HepG2 (cell line): ENCODE measurements around the gene STIMATE. TPM values are rescaled to one million over a fixed set of nuclear protein-coding genes. Genes with fewer than 3 reads are reported as not detected.

Source experiments
- ARNT2 ChIP-seq: sonication (generic); formaldehyde crosslinking; IDR thresholded peaks from 2 replicates; pipeline ENCODE4 v1.8.0; 2022; ENCODE audit warnings: mild to moderate bottlenecking, low read depth, missing genetic modification reagents, moderate library complexity
- ATF7-NPFF ChIP-seq: sonication (generic); formaldehyde crosslinking; IDR thresholded peaks from 2 replicates; pipeline ENCODE4 v1.8.1; 2023; ENCODE audit warnings: mild to moderate bottlenecking, low read depth, missing genetic modification reagents, moderate library complexity
- CHD2 ChIP-seq: IDR thresholded peaks from 2 replicates; pipeline ENCODE4 v1.6.1; 2011; ENCODE audit warnings: low read depth, low read length, improper control_type of control experiment
- FLYWCH1 ChIP-seq: sonication (generic); formaldehyde crosslinking; IDR thresholded peaks from 2 replicates; pipeline ENCODE4 v1.8.1; 2023; ENCODE audit warnings: mild to moderate bottlenecking, missing genetic modification reagents
- FOSL1 ChIP-seq: sonication (generic); formaldehyde crosslinking; IDR thresholded peaks from 2 replicates; pipeline ENCODE4 v1.9.0; 2021; ENCODE audit warnings: missing genetic modification reagents, borderline replicate concordance
- FOXO1 ChIP-seq: sonication (generic); formaldehyde crosslinking; IDR thresholded peaks from 2 replicates; pipeline ENCODE4 v1.4.0; 2020; ENCODE audit warnings: missing genetic modification reagents
- JUND ChIP-seq: sonication (generic); formaldehyde crosslinking; IDR thresholded peaks from 2 replicates; pipeline ENCODE4 v1.8.0; 2022; ENCODE audit warnings: mild to moderate bottlenecking, missing genetic modification reagents
- MBNL3 ChIP-seq: fragments of 250-450 bp; sonication (Bioruptor Pico); conservative IDR thresholded peaks from 2 replicates; pipeline ENCODE4 v1.8.0; 2022; ENCODE audit warnings: mild to moderate bottlenecking, inconsistent platforms
- MXD4 ChIP-seq: IDR thresholded peaks from 2 replicates; pipeline ENCODE4 v1.6.1; 2016; ENCODE audit warnings: mild to moderate bottlenecking, missing biosample characterization, missing genetic modification reagents
- PHF21A ChIP-seq: sonication (generic); formaldehyde crosslinking; IDR thresholded peaks from 2 replicates; pipeline ENCODE4 v1.5.0; 2020; ENCODE audit warnings: mild to moderate bottlenecking, missing genetic modification reagents
- SOX13 ChIP-seq, 3 experiments: fragments of 450-650 bp in 1 of 3; sonication (generic) in 1 of 3; formaldehyde crosslinking in 1 of 3; IDR thresholded peaks in 2 of 3; conservative IDR thresholded peaks in 1 of 3; 2 replicates each; pipeline versions ENCODE4 v1.5.0 to v1.6.1; 2016 to 2020; ENCODE audit warnings: antibody characterized with exemption in 1 of 3, mild to moderate bottlenecking in 1 of 3, missing compliant biosample characterization in 1 of 3, missing genetic modification reagents in 1 of 3, moderate library complexity in 1 of 3
- SRSF9 ChIP-seq: fragments of 200-400 bp; formaldehyde crosslinking; IDR thresholded peaks from 2 replicates; pipeline ENCODE4 v1.6.1; 2018; ENCODE audit warnings: borderline replicate concordance, mild to moderate bottlenecking, low read depth, low read length; ENCODE audit not compliant: insufficient read depth, poor library complexity, severe bottlenecking
- ZBTB38 ChIP-seq: sonication (generic); formaldehyde crosslinking; IDR thresholded peaks from 2 replicates; pipeline ENCODE4 v1.5.1; 2020; ENCODE audit warnings: mild to moderate bottlenecking, missing genetic modification reagents
- ZFP36 ChIP-seq: fragments of 150-350 bp; IDR thresholded peaks from 2 replicates; pipeline ENCODE4 v1.6.1; 2018; ENCODE audit warnings: borderline replicate concordance, low read length, low read depth; ENCODE audit not compliant: partially characterized antibody
- polyA plus RNA-seq, 8 experiments: library from polyadenylated mRNA; depleted of rRNA in 3 of 8; stranded (reverse) in 7 of 8; unstranded in 1 of 8; fragments of >200 nt; fragmentation: Illumina TruSeq in 4 of 8; extraction: Trizol in 4 of 8; gene quantifications; 2 replicates each; pipeline versions ENCODE4 v1.2.1 to v1.2.3, GENCODE V29; 2011 to 2016; ENCODE audit warnings: low read depth in 4 of 8, missing spikeins in 1 of 8, mixed read lengths in 1 of 8; ENCODE audit not compliant: insufficient read depth in 1 of 8
- total RNA-seq, 5 experiments: library from RNA; depleted of rRNA; stranded (reverse); fragments of >200 nt; fragmentation: Illumina TruSeq; extraction: Trizol; gene quantifications; 2 replicates each; pipeline ENCODE4 v1.2.3, GENCODE V29; 2016; ENCODE audit warnings: low read depth in 1 of 5
- TF ChIP-seq, protein P1 (sequence below): sonication (generic); formaldehyde crosslinking; IDR thresholded peaks from 2 replicates; pipeline ENCODE4 v1.4.0; 2020; ENCODE audit warnings: missing genetic modification reagents
- TF ChIP-seq, protein P2 (sequence below): IDR thresholded peaks from 2 replicates; pipeline ENCODE4 v1.6.1; 2016; ENCODE audit warnings: missing genetic modification reagents, missing compliant biosample characterization
- TF ChIP-seq, protein P3 (sequence below): IDR thresholded peaks from 2 replicates; pipeline ENCODE4 v1.4.0; 2020; ENCODE audit warnings: mild to moderate bottlenecking, missing genetic modification reagents
- TF ChIP-seq, protein P4 (sequence below): sonication (generic); formaldehyde crosslinking; IDR thresholded peaks from 2 replicates; pipeline ENCODE4 v1.8.1; 2023; ENCODE audit warnings: missing genetic modification reagents, mild to moderate bottlenecking, borderline replicate concordance
- TF ChIP-seq, protein P5 (sequence below): IDR thresholded peaks from 2 replicates; pipeline ENCODE4 v1.6.1; 2016; ENCODE audit warnings: control low read depth

Gene STIMATE
- total and polyA plus RNA-seq, 2 of the 13 experiments (the other 11 are each of a cell fraction or from before 2014, with no cell fraction given), result 5.7 to 11.7 TPM

DNA sequence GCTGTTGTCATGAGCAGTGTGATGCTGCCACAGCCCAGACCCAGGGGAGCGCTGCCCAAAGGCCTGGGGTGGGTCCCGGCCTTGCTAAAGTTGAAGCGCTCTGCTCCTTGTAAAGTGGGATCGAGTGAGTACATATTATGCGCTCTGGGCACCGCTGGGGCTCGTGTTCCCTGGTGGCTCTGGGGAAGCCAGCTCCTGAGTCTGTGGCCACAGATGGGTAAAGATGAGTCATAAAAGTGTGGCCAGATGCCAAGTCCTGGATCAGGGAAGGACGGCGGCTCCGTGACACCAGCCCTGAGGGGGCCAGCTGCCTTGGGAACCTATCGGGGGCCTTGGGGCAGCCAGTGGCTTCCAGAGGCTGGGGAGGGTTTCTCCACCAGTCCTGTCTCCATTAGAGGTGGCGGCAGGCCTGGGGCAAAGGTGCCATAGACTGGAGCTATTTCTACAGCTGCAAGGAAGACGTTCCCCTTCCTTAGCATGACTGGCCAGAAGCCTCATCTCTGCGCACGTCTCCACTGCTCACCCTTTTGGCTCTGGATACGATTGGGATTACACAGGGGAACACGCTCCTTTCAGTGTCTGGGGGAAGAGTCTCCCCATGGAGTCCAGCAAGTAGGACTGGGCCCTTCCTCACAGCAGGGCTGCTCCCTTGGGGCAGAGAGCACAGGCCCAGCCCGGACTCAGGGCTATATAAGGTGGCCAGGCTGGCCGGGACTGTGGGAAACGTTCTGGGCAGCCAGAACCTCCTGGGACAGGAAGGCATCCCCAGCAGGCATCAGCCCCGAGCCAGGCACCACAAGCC lies 65.6 kb downstream of the STIMATE start (continued):
- TF ChIP-seq MBNL3 (CRISPR knock-in tag), result no peak
- TF ChIP-seq, protein P1, sequence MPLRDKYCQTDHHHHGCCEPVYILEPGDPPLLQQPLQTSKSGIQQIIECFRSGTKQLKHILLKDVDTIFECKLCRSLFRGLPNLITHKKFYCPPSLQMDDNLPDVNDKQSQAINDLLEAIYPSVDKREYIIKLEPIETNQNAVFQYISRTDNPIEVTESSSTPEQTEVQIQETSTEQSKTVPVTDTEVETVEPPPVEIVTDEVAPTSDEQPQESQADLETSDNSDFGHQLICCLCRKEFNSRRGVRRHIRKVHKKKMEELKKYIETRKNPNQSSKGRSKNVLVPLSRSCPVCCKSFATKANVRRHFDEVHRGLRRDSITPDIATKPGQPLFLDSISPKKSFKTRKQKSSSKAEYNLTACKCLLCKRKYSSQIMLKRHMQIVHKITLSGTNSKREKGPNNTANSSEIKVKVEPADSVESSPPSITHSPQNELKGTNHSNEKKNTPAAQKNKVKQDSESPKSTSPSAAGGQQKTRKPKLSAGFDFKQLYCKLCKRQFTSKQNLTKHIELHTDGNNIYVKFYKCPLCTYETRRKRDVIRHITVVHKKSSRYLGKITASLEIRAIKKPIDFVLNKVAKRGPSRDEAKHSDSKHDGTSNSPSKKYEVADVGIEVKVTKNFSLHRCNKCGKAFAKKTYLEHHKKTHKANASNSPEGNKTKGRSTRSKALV (CRISPR knock-in tag), result peak; percentile 39; the same call in 1 of the 2 replicates
- no peak for TF ChIP-seq ARNT2 (CRISPR knock-in tag)
- TF ChIP-seq, protein P2, sequence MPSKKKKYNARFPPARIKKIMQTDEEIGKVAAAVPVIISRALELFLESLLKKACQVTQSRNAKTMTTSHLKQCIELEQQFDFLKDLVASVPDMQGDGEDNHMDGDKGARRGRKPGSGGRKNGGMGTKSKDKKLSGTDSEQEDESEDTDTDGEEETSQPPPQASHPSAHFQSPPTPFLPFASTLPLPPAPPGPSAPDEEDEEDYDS, result no peak
- TF ChIP-seq, protein P3, sequence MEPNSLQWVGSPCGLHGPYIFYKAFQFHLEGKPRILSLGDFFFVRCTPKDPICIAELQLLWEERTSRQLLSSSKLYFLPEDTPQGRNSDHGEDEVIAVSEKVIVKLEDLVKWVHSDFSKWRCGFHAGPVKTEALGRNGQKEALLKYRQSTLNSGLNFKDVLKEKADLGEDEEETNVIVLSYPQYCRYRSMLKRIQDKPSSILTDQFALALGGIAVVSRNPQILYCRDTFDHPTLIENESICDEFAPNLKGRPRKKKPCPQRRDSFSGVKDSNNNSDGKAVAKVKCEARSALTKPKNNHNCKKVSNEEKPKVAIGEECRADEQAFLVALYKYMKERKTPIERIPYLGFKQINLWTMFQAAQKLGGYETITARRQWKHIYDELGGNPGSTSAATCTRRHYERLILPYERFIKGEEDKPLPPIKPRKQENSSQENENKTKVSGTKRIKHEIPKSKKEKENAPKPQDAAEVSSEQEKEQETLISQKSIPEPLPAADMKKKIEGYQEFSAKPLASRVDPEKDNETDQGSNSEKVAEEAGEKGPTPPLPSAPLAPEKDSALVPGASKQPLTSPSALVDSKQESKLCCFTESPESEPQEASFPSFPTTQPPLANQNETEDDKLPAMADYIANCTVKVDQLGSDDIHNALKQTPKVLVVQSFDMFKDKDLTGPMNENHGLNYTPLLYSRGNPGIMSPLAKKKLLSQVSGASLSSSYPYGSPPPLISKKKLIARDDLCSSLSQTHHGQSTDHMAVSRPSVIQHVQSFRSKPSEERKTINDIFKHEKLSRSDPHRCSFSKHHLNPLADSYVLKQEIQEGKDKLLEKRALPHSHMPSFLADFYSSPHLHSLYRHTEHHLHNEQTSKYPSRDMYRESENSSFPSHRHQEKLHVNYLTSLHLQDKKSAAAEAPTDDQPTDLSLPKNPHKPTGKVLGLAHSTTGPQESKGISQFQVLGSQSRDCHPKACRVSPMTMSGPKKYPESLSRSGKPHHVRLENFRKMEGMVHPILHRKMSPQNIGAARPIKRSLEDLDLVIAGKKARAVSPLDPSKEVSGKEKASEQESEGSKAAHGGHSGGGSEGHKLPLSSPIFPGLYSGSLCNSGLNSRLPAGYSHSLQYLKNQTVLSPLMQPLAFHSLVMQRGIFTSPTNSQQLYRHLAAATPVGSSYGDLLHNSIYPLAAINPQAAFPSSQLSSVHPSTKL (CRISPR knock-in tag), result peak; percentile 25; the same call in 1 of the 2 replicates
- TF ChIP-seq SRSF9, result no peak
- TF ChIP-seq JUND, result peak; percentile 56; the same call in 1 of the 2 replicates
- no peak for TF ChIP-seq MXD4 (CRISPR knock-in tag)
- TF ChIP-seq, protein P4, sequence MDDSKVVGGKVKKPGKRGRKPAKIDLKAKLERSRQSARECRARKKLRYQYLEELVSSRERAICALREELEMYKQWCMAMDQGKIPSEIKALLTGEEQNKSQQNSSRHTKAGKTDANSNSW (CRISPR knock-in tag), result no peak
- no peak for TF ChIP-seq ATF7-NPFF (CRISPR knock-in tag)
- peak; percentile 40; the same call in 1 of the 2 replicates for TF ChIP-seq FOSL1 (CRISPR knock-in tag)
- TF ChIP-seq ZBTB38, result no peak
- TF ChIP-seq CHD2, result no peak
- TF ChIP-seq ZFP36, result no peak
- TF ChIP-seq, protein P5, sequence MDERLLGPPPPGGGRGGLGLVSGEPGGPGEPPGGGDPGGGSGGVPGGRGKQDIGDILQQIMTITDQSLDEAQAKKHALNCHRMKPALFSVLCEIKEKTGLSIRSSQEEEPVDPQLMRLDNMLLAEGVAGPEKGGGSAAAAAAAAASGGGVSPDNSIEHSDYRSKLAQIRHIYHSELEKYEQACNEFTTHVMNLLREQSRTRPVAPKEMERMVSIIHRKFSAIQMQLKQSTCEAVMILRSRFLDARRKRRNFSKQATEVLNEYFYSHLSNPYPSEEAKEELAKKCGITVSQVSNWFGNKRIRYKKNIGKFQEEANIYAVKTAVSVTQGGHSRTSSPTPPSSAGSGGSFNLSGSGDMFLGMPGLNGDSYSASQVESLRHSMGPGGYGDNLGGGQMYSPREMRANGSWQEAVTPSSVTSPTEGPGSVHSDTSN (CRISPR knock-in tag), result no peak
- no peak for TF ChIP-seq SOX13 (IDR thresholded peaks at IDR 0.05)
- TF ChIP-seq SOX13 (CRISPR knock-in tag; conservative IDR thresholded peaks at IDR 0.05 in 1 of 2, IDR thresholded peaks at IDR 0.05 in 1 of 2), result peak in 1 of 2 experiments; percentile 16; a peak in 1 of 4 replicates
- TF ChIP-seq FOXO1 (CRISPR knock-in tag), result no peak
- no peak for TF ChIP-seq FLYWCH1
- no peak for TF ChIP-seq PHF21A (CRISPR knock-in tag)
